ENCODE results near the gene PHLDA1. TPM values are rescaled to one million over a fixed set of nuclear protein-coding genes. Genes with fewer than 3 reads are reported as not detected.

PHLDA1 gene
- total RNA-seq, 1 experiment from 2014 or later = 159 TPM

DNA sequence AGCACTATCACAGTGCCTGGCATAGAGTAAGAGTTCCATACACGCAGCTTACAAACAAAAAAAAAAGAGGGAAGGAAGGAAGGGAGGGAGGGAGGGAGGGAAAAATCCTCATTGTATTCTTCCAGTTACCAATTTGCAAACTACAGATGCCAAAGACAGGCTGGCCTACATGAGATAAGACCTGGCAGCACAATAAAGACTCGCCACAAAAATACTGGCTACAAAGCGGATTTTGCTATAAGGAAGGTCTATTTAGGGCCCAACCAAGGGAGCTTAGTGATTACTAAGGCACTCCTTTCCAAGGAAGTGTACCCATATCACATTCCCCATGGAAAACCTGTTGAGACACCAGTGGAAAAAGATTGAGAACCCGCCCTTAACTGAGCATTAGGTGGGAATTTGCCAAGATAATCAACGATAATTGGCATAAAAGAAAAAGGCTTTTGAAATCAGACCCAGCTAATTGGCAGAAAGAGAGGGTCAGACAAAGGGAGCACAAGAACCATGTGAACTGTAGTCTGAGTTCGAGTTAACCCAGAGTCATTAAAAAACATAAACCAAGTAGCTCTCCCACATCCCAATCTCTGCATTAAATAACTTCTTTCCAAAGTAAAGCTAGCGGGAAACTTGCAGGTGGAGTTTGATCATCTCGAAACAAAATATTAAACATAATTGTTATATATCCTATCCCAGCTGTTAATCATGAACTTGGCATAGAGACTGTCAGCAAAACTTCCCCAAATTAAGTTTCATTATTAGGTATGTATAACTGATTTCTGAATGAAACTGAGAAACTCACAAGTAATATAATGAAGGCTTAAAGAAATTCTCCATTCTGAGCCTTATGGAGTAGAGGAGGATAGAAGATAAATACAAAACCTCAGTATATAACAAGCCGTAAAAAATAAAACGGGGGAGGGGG is 50.1 kb downstream of the PHLDA1 start:
- TF ChIP-seq, protein P1, sequence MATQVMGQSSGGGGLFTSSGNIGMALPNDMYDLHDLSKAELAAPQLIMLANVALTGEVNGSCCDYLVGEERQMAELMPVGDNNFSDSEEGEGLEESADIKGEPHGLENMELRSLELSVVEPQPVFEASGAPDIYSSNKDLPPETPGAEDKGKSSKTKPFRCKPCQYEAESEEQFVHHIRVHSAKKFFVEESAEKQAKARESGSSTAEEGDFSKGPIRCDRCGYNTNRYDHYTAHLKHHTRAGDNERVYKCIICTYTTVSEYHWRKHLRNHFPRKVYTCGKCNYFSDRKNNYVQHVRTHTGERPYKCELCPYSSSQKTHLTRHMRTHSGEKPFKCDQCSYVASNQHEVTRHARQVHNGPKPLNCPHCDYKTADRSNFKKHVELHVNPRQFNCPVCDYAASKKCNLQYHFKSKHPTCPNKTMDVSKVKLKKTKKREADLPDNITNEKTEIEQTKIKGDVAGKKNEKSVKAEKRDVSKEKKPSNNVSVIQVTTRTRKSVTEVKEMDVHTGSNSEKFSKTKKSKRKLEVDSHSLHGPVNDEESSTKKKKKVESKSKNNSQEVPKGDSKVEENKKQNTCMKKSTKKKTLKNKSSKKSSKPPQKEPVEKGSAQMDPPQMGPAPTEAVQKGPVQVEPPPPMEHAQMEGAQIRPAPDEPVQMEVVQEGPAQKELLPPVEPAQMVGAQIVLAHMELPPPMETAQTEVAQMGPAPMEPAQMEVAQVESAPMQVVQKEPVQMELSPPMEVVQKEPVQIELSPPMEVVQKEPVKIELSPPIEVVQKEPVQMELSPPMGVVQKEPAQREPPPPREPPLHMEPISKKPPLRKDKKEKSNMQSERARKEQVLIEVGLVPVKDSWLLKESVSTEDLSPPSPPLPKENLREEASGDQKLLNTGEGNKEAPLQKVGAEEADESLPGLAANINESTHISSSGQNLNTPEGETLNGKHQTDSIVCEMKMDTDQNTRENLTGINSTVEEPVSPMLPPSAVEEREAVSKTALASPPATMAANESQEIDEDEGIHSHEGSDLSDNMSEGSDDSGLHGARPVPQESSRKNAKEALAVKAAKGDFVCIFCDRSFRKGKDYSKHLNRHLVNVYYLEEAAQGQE (IDR thresholded peaks at IDR 0.05; ENCODE audit: insufficient read depth in 1 of 2, low read depth in 2 of 2, low read length in 1 of 2) = no peak
- TF ChIP-seq TCF7L2 (IDR thresholded peaks at IDR 0.05; ENCODE audit: low read depth, low read length) (no peak), SIN3A (IDR thresholded peaks at IDR 0.05; ENCODE audit: borderline replicate concordance, insufficient read depth, low read depth, low read length) (no peak), POLR2AphosphoS5 (IDR thresholded peaks at IDR 0.05; ENCODE audit: low read depth, low read length) (no peak)
- TF ChIP-seq, protein P2, sequence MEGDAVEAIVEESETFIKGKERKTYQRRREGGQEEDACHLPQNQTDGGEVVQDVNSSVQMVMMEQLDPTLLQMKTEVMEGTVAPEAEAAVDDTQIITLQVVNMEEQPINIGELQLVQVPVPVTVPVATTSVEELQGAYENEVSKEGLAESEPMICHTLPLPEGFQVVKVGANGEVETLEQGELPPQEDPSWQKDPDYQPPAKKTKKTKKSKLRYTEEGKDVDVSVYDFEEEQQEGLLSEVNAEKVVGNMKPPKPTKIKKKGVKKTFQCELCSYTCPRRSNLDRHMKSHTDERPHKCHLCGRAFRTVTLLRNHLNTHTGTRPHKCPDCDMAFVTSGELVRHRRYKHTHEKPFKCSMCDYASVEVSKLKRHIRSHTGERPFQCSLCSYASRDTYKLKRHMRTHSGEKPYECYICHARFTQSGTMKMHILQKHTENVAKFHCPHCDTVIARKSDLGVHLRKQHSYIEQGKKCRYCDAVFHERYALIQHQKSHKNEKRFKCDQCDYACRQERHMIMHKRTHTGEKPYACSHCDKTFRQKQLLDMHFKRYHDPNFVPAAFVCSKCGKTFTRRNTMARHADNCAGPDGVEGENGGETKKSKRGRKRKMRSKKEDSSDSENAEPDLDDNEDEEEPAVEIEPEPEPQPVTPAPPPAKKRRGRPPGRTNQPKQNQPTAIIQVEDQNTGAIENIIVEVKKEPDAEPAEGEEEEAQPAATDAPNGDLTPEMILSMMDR (IDR thresholded peaks at IDR 0.05) = no peak
- Histone ChIP-seq H3K9me3 (ENCODE audit: control insufficient read depth, insufficient read depth, low read depth, low read length) (no peaks in the 10 kb centered on the region), H3K4me1 (ENCODE audit: control insufficient read depth, insufficient read depth, low read length) (peaks cover 84% of the 10 kb centered on the region), H3K36me3 (ENCODE audit: control insufficient read depth, insufficient read depth, low read length) (no peaks in the 10 kb centered on the region), H3K27me3 (ENCODE audit: control insufficient read depth, insufficient read depth, low read length) (no peaks in the 10 kb centered on the region), H3K4me3 (ENCODE audit: low read depth in 2 of 2, low read length in 2 of 2) (no peak overlapping the region), H3K27ac (ENCODE audit: low read length) (peak overlapping the region; percentile 99)
- POLR2A ChIA-PET = interaction anchor here (0.5 to 1.3 kb wide), 4 partner anchors 39 to 474 kb away, joined by 3 to 6 read pairs (median 3); partner anchors contain the start of gene PHLDA1
- DNase-seq (ENCODE audit: low read depth, low spot score) (no peak), ATAC-seq (no peak)
- CTCF ChIA-PET = interaction anchor here (0.6 kb wide), 1 partner anchor 33 kb away, joined by 3 read pairs; no protein-coding TSS in a partner anchor
- BruUV-seq (replicated peaks) = no TSS peak
- in situ Hi-C loops (cut with HindIII; ENCODE audit: low pct_unique_long_range_greater_than_20kb, low sequenced_read_pairs) (no loop called here), intact Hi-C loops (cut with micrococcal nuclease; ENCODE audit: unreplicated experiment) (loop anchor here (2.0 to 5.0 kb wide), 2 partner anchors 41 to 257 kb away; no protein-coding TSS in a partner anchor)

DNA sequence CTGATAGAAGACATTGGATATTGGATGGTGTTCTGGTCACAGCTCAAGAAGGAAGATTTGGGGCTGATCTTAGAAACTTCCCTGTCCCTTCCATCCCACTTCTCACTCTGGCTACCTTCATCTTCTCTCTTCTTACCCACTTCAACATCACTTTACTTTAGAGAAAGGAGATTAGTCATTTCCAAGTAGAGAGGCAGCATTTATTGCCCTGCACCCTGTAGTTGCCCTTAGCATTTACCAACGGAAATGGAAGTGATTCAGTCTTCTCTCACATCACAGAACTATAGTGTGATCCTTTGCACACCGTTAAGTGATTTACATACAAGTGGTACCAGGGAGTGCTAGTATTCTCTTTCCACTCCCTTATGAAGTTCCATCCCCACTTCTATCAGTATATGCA is 52.4 kb downstream of the PHLDA1 start:
- ChIA-PET CTCF (no interaction called here), POLR2A (interaction anchor here (0.6 to 1.6 kb wide), 5 partner anchors 28 to 52 kb away, joined by 3 to 6 read pairs (median 4); partner anchors contain the start of gene PHLDA1)
- in situ Hi-C loops (cut with HindIII; ENCODE audit: low pct_unique_long_range_greater_than_20kb, low sequenced_read_pairs) (no loop called here), intact Hi-C loops (cut with micrococcal nuclease; ENCODE audit: unreplicated experiment) (loop anchor here (5.0 to 10.0 kb wide), 2 partner anchors 114 to 272 kb away; no protein-coding TSS in a partner anchor)
- Histone ChIP-seq H3K4me1 (ENCODE audit: control insufficient read depth, insufficient read depth, low read length) (peaks cover 71% of the 10 kb centered on the region), H3K9me3 (ENCODE audit: control insufficient read depth, insufficient read depth, low read depth, low read length) (no peaks in the 10 kb centered on the region), H3K27me3 (ENCODE audit: control insufficient read depth, insufficient read depth, low read length) (no peaks in the 10 kb centered on the region), H3K36me3 (ENCODE audit: control insufficient read depth, insufficient read depth, low read length) (no peaks in the 10 kb centered on the region), H3K27ac (ENCODE audit: low read length) (peak overlapping the region; percentile 99), H3K4me3 (ENCODE audit: low read depth in 2 of 2, low read length in 2 of 2) (no peak overlapping the region)
- DNase-seq (ENCODE audit: low read depth, low spot score) (no peak), ATAC-seq (no peak)
- BruUV-seq (replicated peaks) = no TSS peak
- TF ChIP-seq TCF7L2 (IDR thresholded peaks at IDR 0.05; ENCODE audit: low read depth, low read length) (no peak), POLR2AphosphoS5 (IDR thresholded peaks at IDR 0.05; ENCODE audit: low read depth, low read length) (peak; percentile 31; the same call in 1 of the 2 replicates)

Data from Panc1 (cell line).